IMR-90 (cell line): ENCODE results near the gene OSER1.

Source experiments
- BHLHE40 ChIP-seq: fragments of 150-350 bp; IDR thresholded peaks from 2 replicates; pipeline ENCODE4 v1.6.1; 2016; ENCODE audit warnings: mild to moderate bottlenecking, low read depth, low read length
- CEBPB ChIP-seq: IDR thresholded peaks from 2 replicates; pipeline ENCODE4 v1.6.1; 2012; ENCODE audit warnings: low read depth, low read length, improper control_type of control experiment
- CTCF ChIP-seq: conservative IDR thresholded peaks from 2 replicates; pipeline ENCODE4 v1.5.1; 2012; ENCODE audit warnings: mild to moderate bottlenecking, low read depth, low read length, improper control_type of control experiment
- MAFK ChIP-seq: IDR thresholded peaks from 2 replicates; pipeline ENCODE4 v1.6.1; 2012; ENCODE audit warnings: low read depth, low read length, improper control_type of control experiment
- MAZ ChIP-seq: IDR thresholded peaks from 2 replicates; pipeline ENCODE4 v1.6.1; 2012; ENCODE audit warnings: low read depth, mild to moderate bottlenecking, low read length, improper control_type of control experiment, moderate library complexity, borderline replicate concordance
- MXI1 ChIP-seq: IDR thresholded peaks from 2 replicates; pipeline ENCODE4 v1.6.1; 2012; ENCODE audit warnings: low read depth, mild to moderate bottlenecking, low read length, moderate library complexity, borderline replicate concordance
- NFE2L2 ChIP-seq: fragments of 150-350 bp; IDR thresholded peaks from 2 replicates; pipeline ENCODE4 v1.6.1; 2016; ENCODE audit warnings: low read depth, mild to moderate bottlenecking, low read length
- POLR2A ChIP-seq: IDR thresholded peaks from 2 replicates; pipeline ENCODE4 v1.6.1; 2012; ENCODE audit warnings: mild to moderate bottlenecking, low read depth, low read length
- RAD21 ChIP-seq: IDR thresholded peaks from 2 replicates; pipeline ENCODE4 v1.6.1; 2012; ENCODE audit warnings: low read length, improper control_type of control experiment
- RFX5 ChIP-seq: IDR thresholded peaks from 2 replicates; pipeline ENCODE4 v1.8.0; 2012; ENCODE audit warnings: low read depth, mild to moderate bottlenecking, low read length, moderate library complexity
- SMC3 ChIP-seq: fragments of 150-350 bp; IDR thresholded peaks from 2 replicates; pipeline ENCODE4 v1.6.1; 2016; ENCODE audit warnings: low read depth, mild to moderate bottlenecking, antibody characterized with exemption, low read length, moderate library complexity
- USF2 ChIP-seq: fragments of 150-350 bp; IDR thresholded peaks from 2 replicates; pipeline ENCODE4 v1.6.1; 2017; ENCODE audit warnings: mild to moderate bottlenecking, antibody characterized with exemption, low read length, low read depth
- TF ChIP-seq, protein P1 (sequence below): fragments of 150-350 bp; IDR thresholded peaks from 2 replicates; pipeline ENCODE4 v1.6.1; 2016; ENCODE audit warnings: low read depth, mild to moderate bottlenecking, low read length, moderate library complexity, borderline replicate concordance

- TF ChIP-seq CTCF (no peak), POLR2A (no peak), RFX5 (no peak), CEBPB (no peak), USF2 (no peak), MXI1 (no peak), SMC3 (no peak), MAZ (no peak), MAFK (no peak), RAD21 (no peak), NFE2L2 (no peak), BHLHE40 (no peak)
- TF ChIP-seq, protein P1, sequence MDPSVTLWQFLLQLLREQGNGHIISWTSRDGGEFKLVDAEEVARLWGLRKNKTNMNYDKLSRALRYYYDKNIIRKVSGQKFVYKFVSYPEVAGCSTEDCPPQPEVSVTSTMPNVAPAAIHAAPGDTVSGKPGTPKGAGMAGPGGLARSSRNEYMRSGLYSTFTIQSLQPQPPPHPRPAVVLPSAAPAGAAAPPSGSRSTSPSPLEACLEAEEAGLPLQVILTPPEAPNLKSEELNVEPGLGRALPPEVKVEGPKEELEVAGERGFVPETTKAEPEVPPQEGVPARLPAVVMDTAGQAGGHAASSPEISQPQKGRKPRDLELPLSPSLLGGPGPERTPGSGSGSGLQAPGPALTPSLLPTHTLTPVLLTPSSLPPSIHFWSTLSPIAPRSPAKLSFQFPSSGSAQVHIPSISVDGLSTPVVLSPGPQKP: no peak
These were observed 58.8 kb downstream of the OSER1 start for GRCh38 chr20:44151621-44152416.
